NB4 (cell line): ENCODE measurements around the gene MAP3K4.

ENCODE experiments used
- DNase-seq: peaks from one replicate; pipeline ENCODE4 v3.0.0; 2010; ENCODE audit warnings: low read depth
- H3K4me3 ChIP-seq: one replicate; pipeline ENCODE4 v1.5.1; 2011; ENCODE audit warnings: mild to moderate bottlenecking, low read depth, low read length, moderate library complexity
- CTCF ChIP-seq: IDR thresholded peaks from one replicate; pipeline ENCODE4 v1.5.1; 2012; ENCODE audit warnings: low read depth, low read length
- MAX ChIP-seq: IDR thresholded peaks from 2 replicates; pipeline ENCODE4 v1.6.1; 2011; ENCODE audit warnings: low read depth, low read length
- MYC ChIP-seq: IDR thresholded peaks from 2 replicates; pipeline ENCODE4 v1.6.1; 2011; ENCODE audit warnings: low read depth, low read length
- POLR2A ChIP-seq: IDR thresholded peaks from 2 replicates; pipeline ENCODE4 v1.6.1; 2011; ENCODE audit warnings: mild to moderate bottlenecking; ENCODE audit not compliant: insufficient read length; ENCODE audit errors: extremely low read depth

The MAP3K4 gene

GRCh38 chr6:161153725-161154124, 162.2 kb downstream of the MAP3K4 start:
- TF ChIP-seq MAX = no peak
- no peak for TF ChIP-seq CTCF
- no peak for TF ChIP-seq POLR2A
- no peak for TF ChIP-seq MYC
- no peak overlapping the region for H3K4me3 ChIP-seq
- no peak for DNase-seq

- DNase-seq = no peak
- H3K4me3 ChIP-seq = no peak overlapping the region
- TF ChIP-seq MAX = no peak
- TF ChIP-seq CTCF = no peak
- no peak for TF ChIP-seq POLR2A
- TF ChIP-seq MYC = no peak
Observed at GRCh38 chr6:161154796-161155335, 163.3 kb downstream of the MAP3K4 start.

- no peak for DNase-seq
- no peak overlapping the region for H3K4me3 ChIP-seq
- no peak for TF ChIP-seq CTCF
- TF ChIP-seq MAX = no peak
- TF ChIP-seq POLR2A = no peak
- no peak for TF ChIP-seq MYC
Observed at GRCh38 chr6:161161121-161161520, 169.6 kb downstream of the MAP3K4 start.

- TF ChIP-seq CTCF (no peak), MYC (no peak), MAX (no peak), POLR2A (no peak)
- no peak overlapping the region for H3K4me3 ChIP-seq
- DNase-seq = no peak
Observed at GRCh38 chr6:161161889-161162624, 170.5 kb downstream of the MAP3K4 start.

GRCh38 chr6:161162722-161163121, 171.2 kb downstream of the MAP3K4 start:
- no peak for DNase-seq
- no peak for TF ChIP-seq CTCF
- no peak for TF ChIP-seq POLR2A
- no peak for TF ChIP-seq MYC
- no peak for TF ChIP-seq MAX
- H3K4me3 ChIP-seq = no peak overlapping the region
